ENCODE results near the gene FAR2.
"Not testable (repeated sequence)": the region's sequence is repeated elsewhere in the genome, so short reads cannot be mapped to it uniquely, and the experiment has no call there.

DNA sequence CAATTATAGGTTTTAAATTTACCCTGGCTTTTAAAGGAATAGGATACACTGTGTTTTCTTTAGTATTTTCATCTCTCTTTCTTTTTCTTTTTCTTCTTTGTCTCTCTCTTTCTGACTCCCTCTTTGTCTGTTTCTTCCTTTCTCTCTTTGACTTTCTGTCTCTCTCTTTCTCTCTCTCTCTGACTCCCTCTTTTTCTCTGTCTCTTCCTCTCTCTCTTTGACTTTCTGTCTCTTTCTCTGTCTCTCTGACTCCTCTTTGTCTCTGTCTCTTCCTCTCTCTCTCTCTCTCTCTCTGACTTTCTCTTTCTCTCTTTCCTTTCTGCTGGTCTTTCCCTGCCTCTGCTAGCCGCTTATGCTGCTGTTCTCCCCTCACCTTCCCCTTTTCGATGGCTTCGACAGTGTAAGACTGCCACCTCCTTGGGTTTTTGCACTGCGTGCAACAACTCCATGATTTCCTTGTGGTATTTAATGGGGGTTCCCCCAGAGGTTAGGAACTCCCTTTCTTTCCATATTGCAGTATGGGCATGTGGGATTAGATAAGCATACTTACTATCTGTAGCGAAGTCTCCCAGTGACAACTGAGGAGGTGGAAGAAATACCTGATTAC is 21.5 kb downstream of the FAR2 start:
- TF ChIP-seq, protein P1, sequence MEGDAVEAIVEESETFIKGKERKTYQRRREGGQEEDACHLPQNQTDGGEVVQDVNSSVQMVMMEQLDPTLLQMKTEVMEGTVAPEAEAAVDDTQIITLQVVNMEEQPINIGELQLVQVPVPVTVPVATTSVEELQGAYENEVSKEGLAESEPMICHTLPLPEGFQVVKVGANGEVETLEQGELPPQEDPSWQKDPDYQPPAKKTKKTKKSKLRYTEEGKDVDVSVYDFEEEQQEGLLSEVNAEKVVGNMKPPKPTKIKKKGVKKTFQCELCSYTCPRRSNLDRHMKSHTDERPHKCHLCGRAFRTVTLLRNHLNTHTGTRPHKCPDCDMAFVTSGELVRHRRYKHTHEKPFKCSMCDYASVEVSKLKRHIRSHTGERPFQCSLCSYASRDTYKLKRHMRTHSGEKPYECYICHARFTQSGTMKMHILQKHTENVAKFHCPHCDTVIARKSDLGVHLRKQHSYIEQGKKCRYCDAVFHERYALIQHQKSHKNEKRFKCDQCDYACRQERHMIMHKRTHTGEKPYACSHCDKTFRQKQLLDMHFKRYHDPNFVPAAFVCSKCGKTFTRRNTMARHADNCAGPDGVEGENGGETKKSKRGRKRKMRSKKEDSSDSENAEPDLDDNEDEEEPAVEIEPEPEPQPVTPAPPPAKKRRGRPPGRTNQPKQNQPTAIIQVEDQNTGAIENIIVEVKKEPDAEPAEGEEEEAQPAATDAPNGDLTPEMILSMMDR (IDR thresholded peaks at IDR 0.05), result not testable (repeated sequence)
- not testable (repeated sequence) for TF ChIP-seq POLR2A (IDR thresholded peaks at IDR 0.05)
